Caco-2 (cell line): ENCODE measurements around the gene CDKAL1. TPM values are rescaled to one million over a fixed set of nuclear protein-coding genes. Genes with fewer than 3 reads are reported as not detected.

ENCODE experiments used
- BruUV-seq: library from RNA; stranded (reverse); fragments of 400-500 nt; replicated peaks from 2 replicates; lab custom pipeline; 2021; lab: Mats Ljungman, UMichigan
- CTCF ChIA-PET: fragments of 300-600 bp; sonication (Branson Sonifier 250); formaldehyde crosslinking; loops from one replicate; lab custom pipeline; 2022; ENCODE audit warnings: antibody characterized with exemption; lab: Charles Lee
- POLR2A ChIA-PET: fragments of 300-600 bp; sonication (Branson Sonifier 250); formaldehyde crosslinking; loops from one replicate; lab custom pipeline; 2022; ENCODE audit warnings: antibody characterized with exemption; lab: Charles Lee
- DNase-seq, 2 experiments: peaks; one replicate each; pipeline versions ENCODE4 v3.0.0 to v3.0.0-alpha.2; 2020 to 2022
- H3K27me3 ChIP-seq: replicated peaks from 2 replicates; pipeline ENCODE4 v1.6.0; 2011; ENCODE audit warnings: low read length; ENCODE audit not compliant: control insufficient read depth, insufficient read depth
- H3K36me3 ChIP-seq: 2 replicates; pipeline ENCODE4 v1.5.1; 2011; ENCODE audit warnings: low read length; ENCODE audit not compliant: control insufficient read depth, insufficient read depth
- H3K4me1 ChIP-seq: fragments of 250-450 bp; sonication (Bioruptor Pico); 2 replicates; pipeline ENCODE4 v1.5.1; 2020; ENCODE audit warnings: mild to moderate bottlenecking
- H3K4me3 ChIP-seq: 2 replicates; pipeline ENCODE4 v1.5.1; 2011; ENCODE audit warnings: low read depth, mild to moderate bottlenecking, control low read depth, low read length
- H3K9me3 ChIP-seq: fragments of 250-450 bp; sonication (Bioruptor Pico); 2 replicates; pipeline ENCODE4 v1.5.1; 2020; ENCODE audit warnings: mild to moderate bottlenecking, moderate library complexity
- H3K27ac Mint-ChIP-seq: one replicate; pipeline ENCODE4 v1.8.0; 2022; ENCODE audit warnings: mixed read lengths; ENCODE audit not compliant: unreplicated experiment
- H3K27me3 Mint-ChIP-seq: one replicate; pipeline ENCODE4 v1.8.0; 2022; ENCODE audit warnings: mixed read lengths; ENCODE audit not compliant: insufficient read depth, unreplicated experiment
- H3K36me3 Mint-ChIP-seq: one replicate; pipeline ENCODE4 v1.8.0; 2022; ENCODE audit warnings: mild to moderate bottlenecking, mixed read lengths; ENCODE audit not compliant: insufficient read depth, unreplicated experiment
- H3K4me1 Mint-ChIP-seq: one replicate; pipeline ENCODE4 v1.8.0; 2022; ENCODE audit warnings: low read depth, mixed read lengths; ENCODE audit not compliant: unreplicated experiment
- H3K4me3 Mint-ChIP-seq: one replicate; pipeline ENCODE4 v1.8.0; 2022; ENCODE audit warnings: mild to moderate bottlenecking, moderate library complexity, mixed read lengths; ENCODE audit not compliant: unreplicated experiment
- H3K9me3 Mint-ChIP-seq: one replicate; pipeline ENCODE4 v1.8.0; 2022; ENCODE audit warnings: mixed read lengths; ENCODE audit not compliant: unreplicated experiment
- intact Hi-C: fragments of 100-400 bp; cut with micrococcal nuclease; formaldehyde crosslinking; loops from one replicate; pipeline ENCODE4 v1.10.0; 2022; ENCODE audit not compliant: unreplicated experiment
- total RNA-seq: library from RNA; stranded (reverse); gene quantifications from 2 replicates; pipeline ENCODE4 v1.2.3, GENCODE V29; 2022
- TF ChIP-seq, protein P1 (sequence below), 2 experiments: fragments of 200-600 bp in 1 of 2; IDR thresholded peaks; 1 replicate in 1 of 2; 2 replicates in 1 of 2; pipeline versions ENCODE4 v1.5.1 to v1.8.0; 2011 to 2022; ENCODE audit warnings: antibody characterized with exemption in 1 of 2, control low read depth in 1 of 2, inconsistent platforms in 1 of 2, low read depth in 1 of 2, low read length in 1 of 2, mild to moderate bottlenecking in 1 of 2, moderate library complexity in 1 of 2; ENCODE audit not compliant: insufficient read depth in 1 of 2, severe bottlenecking in 1 of 2, unreplicated experiment in 1 of 2

The CDKAL1 gene
- total RNA-seq, 1 experiment from 2014 or later = 18.7 TPM

DNA sequence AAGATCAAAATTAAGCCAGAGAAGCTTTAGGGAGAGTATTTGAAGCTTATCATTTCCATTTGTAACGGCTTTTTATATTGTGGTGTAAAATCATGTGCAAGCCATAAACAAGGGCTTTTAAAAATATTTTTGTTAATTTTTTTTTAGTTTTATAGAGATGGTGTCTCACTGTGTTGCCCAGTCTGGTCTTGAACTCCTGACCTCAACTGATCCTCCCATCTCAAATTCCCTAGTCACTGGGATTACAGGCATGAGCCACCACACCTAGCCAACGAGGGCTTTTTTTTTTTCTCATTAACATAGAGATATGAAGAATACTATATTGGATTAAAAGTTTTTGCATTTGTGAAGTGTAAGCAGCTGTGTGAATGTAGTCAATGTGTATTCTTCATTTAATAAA is 29.1 kb downstream of the CDKAL1 start:
- TF ChIP-seq, protein P1, sequence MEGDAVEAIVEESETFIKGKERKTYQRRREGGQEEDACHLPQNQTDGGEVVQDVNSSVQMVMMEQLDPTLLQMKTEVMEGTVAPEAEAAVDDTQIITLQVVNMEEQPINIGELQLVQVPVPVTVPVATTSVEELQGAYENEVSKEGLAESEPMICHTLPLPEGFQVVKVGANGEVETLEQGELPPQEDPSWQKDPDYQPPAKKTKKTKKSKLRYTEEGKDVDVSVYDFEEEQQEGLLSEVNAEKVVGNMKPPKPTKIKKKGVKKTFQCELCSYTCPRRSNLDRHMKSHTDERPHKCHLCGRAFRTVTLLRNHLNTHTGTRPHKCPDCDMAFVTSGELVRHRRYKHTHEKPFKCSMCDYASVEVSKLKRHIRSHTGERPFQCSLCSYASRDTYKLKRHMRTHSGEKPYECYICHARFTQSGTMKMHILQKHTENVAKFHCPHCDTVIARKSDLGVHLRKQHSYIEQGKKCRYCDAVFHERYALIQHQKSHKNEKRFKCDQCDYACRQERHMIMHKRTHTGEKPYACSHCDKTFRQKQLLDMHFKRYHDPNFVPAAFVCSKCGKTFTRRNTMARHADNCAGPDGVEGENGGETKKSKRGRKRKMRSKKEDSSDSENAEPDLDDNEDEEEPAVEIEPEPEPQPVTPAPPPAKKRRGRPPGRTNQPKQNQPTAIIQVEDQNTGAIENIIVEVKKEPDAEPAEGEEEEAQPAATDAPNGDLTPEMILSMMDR (IDR thresholded peaks at IDR 0.05; ENCODE audit: insufficient read depth in 1 of 2, low read depth in 1 of 2, low read length in 1 of 2, severe bottlenecking in 1 of 2, unreplicated experiment in 1 of 2) = no peak
- POLR2A ChIA-PET = no interaction called here

DNA sequence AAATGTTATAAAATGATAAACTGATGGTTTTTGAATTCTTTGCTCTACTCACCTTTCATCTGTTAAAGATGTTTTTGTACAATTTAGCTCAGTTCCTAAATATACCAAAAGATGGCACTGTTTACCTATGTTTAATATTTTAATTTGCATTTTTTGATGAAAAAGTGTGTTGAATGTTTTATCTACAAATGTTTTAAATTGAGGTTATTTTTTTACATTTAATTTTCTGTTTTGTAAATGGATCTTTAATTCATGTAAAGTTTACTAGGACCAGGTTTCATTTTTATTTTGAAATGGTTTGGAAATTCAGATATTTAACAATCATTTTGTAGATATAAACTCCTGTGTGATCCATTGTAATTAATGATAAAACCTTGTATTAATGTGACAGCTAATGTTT is 30.0 kb downstream of the CDKAL1 start:
- Mint-ChIP-seq H3K9me3 (peaks cover 9% of the 10 kb centered on the region), H3K4me3 (no peak overlapping the region), H3K27ac (no peak overlapping the region), H3K27me3 (no peaks in the 10 kb centered on the region), H3K36me3 (peaks cover 5% of the 10 kb centered on the region), H3K4me1 (no peaks in the 10 kb centered on the region)
- ChIA-PET POLR2A (interaction anchor here (0.6 kb wide), 1 partner anchor 1025 kb away, joined by 5 read pairs; no protein-coding TSS in a partner anchor), CTCF (interaction anchor here (0.6 to 1.5 kb wide), 6 partner anchors 30 to 1029 kb away, joined by 3 to 15 read pairs (median 4); partner anchors contain the start of genes CDKAL1 and SOX4)
- H3K36me3 ChIP-seq = no peaks in the 10 kb centered on the region
- H3K27me3 ChIP-seq = no peaks in the 10 kb centered on the region
- intact Hi-C loops = loop anchor here (1.0 to 10.0 kb wide), 2 partner anchors 311 to 1025 kb away; no protein-coding TSS in a partner anchor
- TF ChIP-seq, protein P1 (IDR thresholded peaks at IDR 0.05; ENCODE audit: insufficient read depth in 1 of 2, low read depth in 1 of 2, low read length in 1 of 2, severe bottlenecking in 1 of 2, unreplicated experiment in 1 of 2) = peak; percentile 10 to 51
- H3K4me3 ChIP-seq = no peak overlapping the region
- H3K9me3 ChIP-seq = no peaks in the 10 kb centered on the region
- BruUV-seq = no TSS peak
- H3K4me1 ChIP-seq = no peaks in the 10 kb centered on the region
- no peak for DNase-seq

More for the DNA sequence above, 29.1 kb downstream of the CDKAL1 start:
- Mint-ChIP-seq H3K9me3 (peaks cover under 1% of the 10 kb centered on the region), H3K27ac (no peak overlapping the region), H3K27me3 (no peaks in the 10 kb centered on the region), H3K36me3 (no peaks in the 10 kb centered on the region), H3K4me1 (no peaks in the 10 kb centered on the region), H3K4me3 (no peak overlapping the region)
- no TSS peak for BruUV-seq
- Histone ChIP-seq H3K36me3 (no peaks in the 10 kb centered on the region), H3K4me3 (no peak overlapping the region), H3K27me3 (no peaks in the 10 kb centered on the region), H3K9me3 (no peaks in the 10 kb centered on the region), H3K4me1 (no peaks in the 10 kb centered on the region)
- CTCF ChIA-PET = interaction anchor here (0.7 to 1.5 kb wide), 3 partner anchors 13 to 1030 kb away, joined by 3 to 5 read pairs (median 4); partner anchors contain the start of gene SOX4
- intact Hi-C loops = loop anchor here (10.0 kb wide), 1 partner anchor 311 kb away; no protein-coding TSS in a partner anchor
- DNase-seq = no peak

DNA sequence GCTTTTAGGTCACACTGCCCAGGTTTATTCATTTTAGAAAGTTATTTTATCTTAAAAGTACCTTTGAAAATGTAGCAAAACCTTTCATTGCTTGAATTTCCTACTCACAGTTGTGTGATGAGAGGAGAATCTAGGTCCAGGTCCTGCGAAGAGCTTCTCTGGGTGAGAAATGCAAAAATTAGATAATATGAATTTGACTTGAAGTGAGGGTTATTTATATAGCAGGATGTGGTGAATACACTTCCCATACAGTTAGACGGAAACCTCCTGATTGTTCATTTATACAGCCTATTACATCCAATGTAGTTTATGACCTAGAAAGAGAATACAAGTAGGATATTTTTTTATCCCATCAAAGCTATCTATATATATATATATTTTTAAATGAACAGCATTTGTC is 30.5 kb downstream of the CDKAL1 start:
- H3K9me3 Mint-ChIP-seq = peaks cover 9% of the 10 kb centered on the region
- no peak overlapping the region for H3K4me3 Mint-ChIP-seq
- peaks cover 9% of the 10 kb centered on the region for H3K36me3 Mint-ChIP-seq
- H3K4me1 ChIP-seq = no peaks in the 10 kb centered on the region
- ChIA-PET CTCF (interaction anchor here (1.0 to 1.1 kb wide), 2 partner anchors 358 to 1024 kb away, joined by 3 to 15 read pairs; no protein-coding TSS in a partner anchor), POLR2A (interaction anchor here (0.6 kb wide), 1 partner anchor 1024 kb away, joined by 5 read pairs; no protein-coding TSS in a partner anchor)
- H3K27me3 ChIP-seq = no peaks in the 10 kb centered on the region
- intact Hi-C loops = loop anchor here (1.0 to 10.0 kb wide), 2 partner anchors 310 to 1025 kb away; no protein-coding TSS in a partner anchor
- no TSS peak for BruUV-seq
- H3K36me3 ChIP-seq = no peaks in the 10 kb centered on the region
- no peaks in the 10 kb centered on the region for H3K27me3 Mint-ChIP-seq
- no peaks in the 10 kb centered on the region for H3K4me1 Mint-ChIP-seq
- H3K9me3 ChIP-seq = no peaks in the 10 kb centered on the region
- H3K4me3 ChIP-seq = no peak overlapping the region
- TF ChIP-seq, protein P1 (IDR thresholded peaks at IDR 0.05; ENCODE audit: insufficient read depth in 1 of 2, low read depth in 1 of 2, low read length in 1 of 2, severe bottlenecking in 1 of 2, unreplicated experiment in 1 of 2) = no peak
- DNase-seq = no peak
- H3K27ac Mint-ChIP-seq = no peak overlapping the region
